ENCODE measurements around the gene HGD. TPM values are rescaled to one million over a fixed set of nuclear protein-coding genes. Genes with fewer than 3 reads are reported as not detected.
A peak's percentile ranks its signal among the peaks of the same experiment; 100 is the strongest.

The HGD gene
- total and polyA plus RNA-seq, 2 of the 13 experiments (the other 11 are each of a cell fraction or from before 2014, with no cell fraction given), result 265 to 398 TPM

GRCh38 chr3:120693439-120694171, 11.6 kb upstream of the HGD start (continued):
- no peak for TF ChIP-seq PHF8 (CRISPR knock-in tag; IDR thresholded peaks at IDR 0.05)
- TF ChIP-seq CBX5 (CRISPR knock-in tag; IDR thresholded peaks at IDR 0.05; ENCODE audit: borderline replicate concordance), result no peak
- no peak for TF ChIP-seq STAT5B (CRISPR knock-in tag; IDR thresholded peaks at IDR 0.05)
- TF ChIP-seq ZFP1 (CRISPR knock-in tag; IDR thresholded peaks at IDR 0.05), result no peak
- peak; percentile 28; the same call in 1 of the 2 replicates for TF ChIP-seq PAXIP1 (CRISPR knock-in tag; conservative IDR thresholded peaks at IDR 0.05)
- peak; percentile 85 for TF ChIP-seq ARID5B (CRISPR knock-in tag; IDR thresholded peaks at IDR 0.05)
- TF ChIP-seq NCOA2 (CRISPR knock-in tag; IDR thresholded peaks at IDR 0.05), result no peak
- no peak for TF ChIP-seq KIAA2018 (CRISPR knock-in tag; IDR thresholded peaks at IDR 0.05; ENCODE audit: borderline replicate concordance)
- TF ChIP-seq ZNF580 (CRISPR knock-in tag; IDR thresholded peaks at IDR 0.05; ENCODE audit: borderline replicate concordance, low read depth), result no peak
- TF ChIP-seq ATF4 (CRISPR knock-in tag; IDR thresholded peaks at IDR 0.05), result peak in 1 of 2 experiments; percentile 20; a peak in 1 of 4 replicates

Data from HepG2 (cell line).